Measurements from ENCODE around the gene RABL6.
"Not testable (repeated sequence)": the region's sequence is repeated elsewhere in the genome, so short reads cannot be mapped to it uniquely, and the experiment has no call there.

The RABL6 gene

DNA sequence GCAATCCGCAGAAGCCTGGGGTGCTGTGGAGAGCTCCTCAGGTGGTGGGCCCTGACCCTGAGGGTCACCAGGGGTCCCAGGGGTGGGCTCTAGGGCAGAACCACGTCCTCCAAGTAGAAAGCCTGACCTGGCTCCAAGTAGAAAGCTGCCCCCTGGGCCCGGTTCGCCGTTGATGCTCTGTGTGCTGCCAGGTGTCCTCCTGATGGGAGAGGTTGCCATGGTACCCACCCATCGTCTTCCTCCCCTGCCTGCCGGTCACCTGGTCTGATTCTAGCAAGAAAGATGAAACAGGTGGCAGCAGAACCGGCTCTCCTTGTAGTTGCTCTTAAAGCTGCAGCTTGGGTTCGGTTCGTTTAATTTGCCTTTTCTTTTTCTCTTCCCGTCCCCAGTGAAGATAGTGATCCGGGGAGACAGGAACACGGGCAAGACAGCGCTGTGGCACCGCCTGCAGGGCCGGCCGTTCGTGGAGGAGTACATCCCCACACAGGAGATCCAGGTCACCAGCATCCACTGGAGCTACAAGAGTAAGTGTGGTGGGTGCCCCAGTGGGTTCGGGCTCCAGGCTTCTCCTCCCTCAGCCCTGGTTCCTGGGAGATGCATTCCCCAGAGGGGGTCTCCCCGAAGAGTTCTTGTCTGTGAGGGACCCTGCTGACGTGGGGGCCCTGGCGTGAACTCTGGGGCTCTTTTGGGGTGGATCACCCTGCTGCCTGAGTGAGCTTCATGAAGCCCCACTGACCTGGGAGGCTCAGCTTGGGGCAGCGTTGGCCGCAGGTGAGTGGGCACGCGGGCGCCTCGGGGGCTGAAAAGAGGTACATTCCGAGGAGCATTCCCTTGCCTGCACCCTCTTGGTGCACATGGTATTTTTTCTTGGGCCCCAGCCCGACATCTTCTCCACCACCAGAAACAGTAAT lies 15.6 kb downstream of the RABL6 start:
- no peak for DNase-seq

DNA sequence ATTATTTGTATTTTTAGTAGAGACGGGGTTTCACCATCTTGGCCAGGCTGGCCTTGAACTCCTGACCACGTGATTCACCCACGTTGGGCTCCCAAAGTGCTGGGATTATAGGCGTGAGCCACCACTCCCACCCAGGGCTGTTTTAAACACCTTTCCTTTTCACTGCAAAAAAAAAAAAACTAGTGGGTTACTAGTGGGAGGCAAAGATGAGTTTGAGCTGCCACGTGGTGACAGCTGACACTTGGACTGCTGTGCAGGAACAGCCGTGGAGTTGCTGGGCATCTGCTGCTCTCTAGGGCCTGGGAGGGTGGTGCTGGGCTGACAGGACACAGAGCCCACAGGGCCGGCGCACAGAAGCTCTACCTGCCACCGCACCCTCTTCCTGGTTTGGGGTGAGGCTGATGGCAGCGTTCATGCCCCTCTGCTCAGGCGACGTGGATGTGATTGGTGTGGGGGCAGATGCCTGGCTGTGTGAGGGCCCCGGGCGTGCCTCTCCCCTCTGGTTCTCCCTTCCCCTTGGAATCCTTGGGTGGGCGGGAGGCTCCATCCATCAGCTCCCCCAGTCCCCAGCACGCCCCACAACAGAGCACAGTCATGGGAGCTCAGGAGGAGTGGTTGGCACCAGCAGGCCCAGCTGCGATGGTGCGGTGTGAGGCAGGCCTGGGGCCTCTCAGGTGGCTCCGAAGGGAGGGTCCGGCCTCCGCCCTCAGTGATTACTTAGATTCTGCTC lies 16.9 kb downstream of the RABL6 start:
- DNase-seq: no peak

DNA sequence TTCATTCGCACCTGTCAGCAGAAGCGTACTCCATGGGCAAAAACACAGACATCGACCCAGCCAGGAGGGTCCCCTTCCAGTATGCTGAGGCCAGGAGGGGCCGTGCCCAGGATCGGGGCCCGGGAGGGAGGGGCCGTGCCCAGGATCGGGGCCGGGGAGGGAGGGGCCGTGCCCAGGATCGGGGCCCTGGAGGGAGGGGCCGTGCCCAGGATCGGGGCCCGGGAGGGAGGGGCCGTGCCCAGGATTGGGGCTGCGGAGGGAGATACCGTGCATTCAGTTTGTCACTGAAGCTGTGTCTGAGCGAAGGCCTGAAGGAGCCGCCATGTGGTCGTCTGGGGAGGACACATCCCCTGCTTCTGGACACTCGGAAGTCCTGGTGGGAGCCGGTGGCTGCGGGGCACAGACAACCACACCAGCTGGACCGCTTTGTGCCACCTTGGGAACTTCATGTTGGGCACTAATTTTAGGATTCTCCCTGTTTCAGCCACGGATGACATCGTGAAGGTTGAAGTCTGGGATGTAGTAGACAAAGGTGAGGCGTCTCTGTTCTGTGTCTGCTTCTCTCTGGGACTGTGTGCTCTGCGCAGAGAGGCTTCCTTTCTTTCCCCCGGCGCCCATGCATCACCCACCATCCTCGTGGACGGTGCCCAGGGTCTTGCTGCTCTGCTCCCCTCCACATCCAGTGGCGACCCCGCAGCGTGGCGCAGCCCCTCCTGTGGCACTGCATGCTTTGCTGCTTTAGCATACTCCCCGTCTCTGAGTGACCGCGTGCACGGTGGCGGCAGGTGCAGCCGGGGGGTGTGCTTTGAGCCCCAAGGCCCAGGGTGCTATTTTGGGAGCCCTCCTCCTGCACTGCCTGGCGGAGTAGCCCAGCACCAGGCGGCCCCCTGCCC lies 17.8 kb downstream of the RABL6 start:
- DNase-seq: no peak

DNA sequence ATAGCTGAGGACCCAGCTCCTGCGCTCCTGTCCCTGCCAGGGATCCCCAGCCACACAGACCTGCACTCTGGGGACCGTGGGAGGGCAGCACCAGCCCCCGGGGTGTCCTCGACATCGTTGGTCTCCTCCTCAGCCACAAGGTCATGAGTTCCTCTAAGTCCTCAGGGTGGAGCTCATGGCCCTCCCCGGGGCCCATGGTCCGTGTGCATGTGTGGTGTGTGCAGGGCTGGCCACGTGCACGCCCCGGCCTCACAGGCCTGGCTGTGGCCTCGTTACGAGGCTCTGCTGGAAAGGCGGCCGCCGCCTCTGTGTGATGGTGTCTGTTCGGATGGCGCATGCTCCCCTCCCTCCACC lies 18.4 kb downstream of the RABL6 start:
- DNase-seq: no peak

DNA sequence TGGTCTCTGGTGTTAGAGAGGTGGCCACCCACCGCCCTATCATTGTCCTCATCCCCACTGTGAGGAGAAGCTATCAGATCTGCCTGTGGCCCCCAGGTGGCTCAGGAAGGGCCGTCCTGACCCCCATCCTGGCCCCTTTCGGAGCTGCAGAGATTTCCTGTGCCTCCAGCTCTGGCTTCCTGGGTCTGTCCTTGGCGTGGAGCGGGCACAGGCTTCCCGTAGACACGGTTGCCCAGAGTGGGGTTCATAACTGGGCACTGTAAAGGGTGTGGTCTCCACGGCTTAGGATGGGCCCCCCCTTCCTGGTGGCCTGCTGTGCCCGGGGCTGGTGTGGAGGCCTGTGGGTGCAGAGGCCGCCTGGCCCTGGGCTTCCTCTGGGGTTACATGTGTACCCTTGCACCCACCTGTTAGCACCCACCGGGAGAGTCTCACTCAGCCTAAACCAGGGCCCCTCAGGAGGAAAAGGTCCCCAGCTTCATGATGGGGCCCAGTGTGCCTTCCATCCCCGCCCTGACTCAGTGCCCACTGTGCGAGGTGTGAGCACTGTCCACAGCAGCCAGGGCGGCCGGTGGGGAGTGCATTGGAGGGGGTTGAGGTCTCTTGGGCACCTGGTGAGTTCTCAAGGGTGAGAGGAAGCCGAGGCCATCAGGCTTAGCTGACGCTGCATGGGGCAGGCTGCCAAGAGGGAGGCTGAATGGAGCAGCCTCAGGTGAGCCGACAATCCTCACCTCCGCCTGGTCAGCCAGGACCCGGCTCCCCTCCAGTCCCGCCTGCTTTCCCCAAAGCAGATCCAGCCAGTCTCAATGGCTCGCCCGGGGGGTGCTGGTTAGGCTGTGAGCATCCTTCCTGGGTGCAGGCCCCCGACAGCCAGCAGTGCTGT lies 19.2 kb downstream of the RABL6 start:
- no peak for DNase-seq

DNA sequence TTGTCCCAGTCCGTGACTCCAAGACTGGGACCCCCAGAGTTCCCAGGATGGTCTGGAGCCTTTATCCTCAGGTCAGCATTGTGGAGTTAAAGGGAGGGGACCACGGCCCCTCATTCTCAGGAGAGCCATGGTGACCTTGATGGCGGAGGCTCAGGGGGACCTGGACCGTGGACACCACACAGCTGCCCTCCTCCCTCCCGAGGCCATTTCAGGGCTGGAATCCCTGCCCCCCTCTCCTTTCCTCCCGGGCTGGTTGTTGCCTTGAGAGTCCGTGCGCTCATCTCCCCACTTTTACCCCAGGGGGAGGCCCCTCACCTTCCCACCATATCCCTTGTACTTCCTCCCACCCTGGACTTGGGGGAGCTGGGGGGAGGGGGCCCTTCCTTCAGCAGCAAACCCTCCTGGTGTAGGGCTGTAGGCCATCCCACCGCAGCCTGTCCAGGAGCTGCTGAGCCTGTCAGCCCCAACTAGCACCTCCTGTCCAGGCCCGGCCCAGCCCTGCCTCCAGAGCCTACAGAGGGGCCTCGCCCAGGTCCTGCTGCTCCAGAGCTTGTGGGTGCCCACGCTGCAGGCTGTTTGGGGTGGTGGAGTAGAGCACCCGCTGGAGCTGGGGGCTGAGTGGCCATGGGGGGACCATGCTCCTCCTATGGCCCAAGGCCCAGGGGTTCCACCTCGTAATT lies 20.2 kb downstream of the RABL6 start:
- no peak for DNase-seq

DNA sequence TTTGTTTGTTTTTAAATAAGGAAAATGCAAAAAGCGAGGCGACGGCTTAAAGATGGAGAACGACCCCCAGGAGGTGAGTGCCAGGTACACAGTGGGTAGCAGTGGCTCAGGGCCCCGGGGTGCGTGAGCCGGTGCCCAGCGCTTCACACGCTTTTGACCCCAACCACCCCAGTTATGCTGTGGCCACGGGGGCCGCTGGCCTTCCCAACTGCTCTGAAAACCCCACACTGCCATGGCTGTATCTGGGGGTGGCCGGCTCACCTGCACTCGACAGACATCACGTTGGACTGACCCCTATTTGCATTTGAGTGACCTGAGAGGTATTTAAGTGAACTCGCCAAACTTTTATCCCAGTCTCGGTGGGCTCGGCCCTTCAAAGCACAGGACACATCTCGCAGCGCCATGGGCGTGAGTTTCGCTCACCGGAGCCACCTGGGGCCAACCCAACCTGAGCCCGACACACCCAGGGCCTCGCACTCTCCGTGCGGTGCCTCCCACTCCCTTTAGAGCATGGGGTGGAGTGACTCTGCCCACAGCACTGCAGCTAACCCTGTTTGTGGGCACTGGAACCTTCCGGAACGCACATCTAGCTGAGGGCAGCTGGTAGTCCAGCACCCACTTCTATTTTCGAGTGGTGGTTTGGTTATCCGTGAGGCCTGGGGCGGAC lies 20.9 kb downstream of the RABL6 start:
- DNase-seq: no peak

DNA sequence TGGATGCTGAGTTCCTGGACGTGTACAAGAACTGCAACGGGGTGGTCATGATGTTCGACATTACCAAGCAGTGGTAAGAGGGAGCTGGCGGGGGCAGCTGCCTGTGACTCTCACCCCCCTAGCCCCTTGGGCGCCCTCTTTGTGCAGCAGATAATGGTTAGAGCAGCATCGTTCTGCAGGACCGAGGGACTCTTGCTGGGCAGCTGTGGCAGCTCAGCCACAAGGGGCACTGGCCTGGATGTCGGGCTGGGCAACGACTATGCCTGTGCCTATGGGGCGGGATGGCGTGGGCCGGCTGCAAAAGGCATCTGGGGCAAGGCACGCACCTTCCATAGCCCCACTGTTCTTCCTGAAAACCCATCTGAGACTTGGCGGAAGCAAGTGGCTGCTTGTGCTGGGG lies 21.7 kb downstream of the RABL6 start:
- no peak for DNase-seq

DNA sequence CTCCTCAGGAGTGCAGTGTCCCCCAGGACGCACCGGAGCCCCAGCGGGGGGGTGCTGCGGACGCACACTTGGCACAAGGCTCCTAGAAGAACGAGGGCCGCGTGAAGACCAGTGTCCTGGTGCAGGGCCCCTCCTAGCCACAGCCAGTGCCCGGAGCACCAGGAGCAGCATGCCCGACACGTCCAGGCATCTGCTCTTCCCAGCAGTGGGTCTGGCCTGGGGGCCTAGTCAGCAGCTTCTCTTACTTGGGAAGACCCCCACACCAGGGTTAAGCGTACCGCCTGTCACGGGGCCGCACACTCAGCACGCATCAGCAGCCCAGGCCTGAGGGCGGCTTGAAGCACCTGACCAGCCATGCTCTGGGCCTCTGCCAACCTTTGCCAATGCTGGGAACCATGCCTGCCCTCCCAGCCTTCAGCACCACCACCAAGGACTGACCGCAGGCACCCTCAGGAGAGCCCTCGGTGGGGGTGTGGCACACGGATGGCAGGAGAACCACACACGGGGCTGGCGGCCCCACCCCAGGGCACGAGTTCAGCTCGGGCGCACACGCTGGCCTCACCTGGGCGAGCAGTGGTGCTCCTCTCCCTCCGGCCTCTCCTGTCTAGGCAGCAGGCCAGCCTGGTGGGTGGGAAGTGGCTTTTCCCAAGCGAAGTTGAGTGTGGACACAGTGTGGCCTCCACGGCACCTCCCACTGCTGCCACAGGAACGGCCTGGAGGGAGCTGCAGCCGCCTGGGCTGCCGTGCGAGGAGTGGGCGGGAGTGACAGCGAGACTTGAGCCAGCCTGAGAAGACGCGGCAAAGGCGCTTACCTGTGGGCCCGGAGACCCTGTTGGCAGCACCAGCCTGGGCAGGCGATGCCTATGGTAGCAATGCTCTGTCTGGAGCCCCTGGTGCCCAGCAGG lies 22.5 kb downstream of the RABL6 start:
- no peak for DNase-seq

DNA sequence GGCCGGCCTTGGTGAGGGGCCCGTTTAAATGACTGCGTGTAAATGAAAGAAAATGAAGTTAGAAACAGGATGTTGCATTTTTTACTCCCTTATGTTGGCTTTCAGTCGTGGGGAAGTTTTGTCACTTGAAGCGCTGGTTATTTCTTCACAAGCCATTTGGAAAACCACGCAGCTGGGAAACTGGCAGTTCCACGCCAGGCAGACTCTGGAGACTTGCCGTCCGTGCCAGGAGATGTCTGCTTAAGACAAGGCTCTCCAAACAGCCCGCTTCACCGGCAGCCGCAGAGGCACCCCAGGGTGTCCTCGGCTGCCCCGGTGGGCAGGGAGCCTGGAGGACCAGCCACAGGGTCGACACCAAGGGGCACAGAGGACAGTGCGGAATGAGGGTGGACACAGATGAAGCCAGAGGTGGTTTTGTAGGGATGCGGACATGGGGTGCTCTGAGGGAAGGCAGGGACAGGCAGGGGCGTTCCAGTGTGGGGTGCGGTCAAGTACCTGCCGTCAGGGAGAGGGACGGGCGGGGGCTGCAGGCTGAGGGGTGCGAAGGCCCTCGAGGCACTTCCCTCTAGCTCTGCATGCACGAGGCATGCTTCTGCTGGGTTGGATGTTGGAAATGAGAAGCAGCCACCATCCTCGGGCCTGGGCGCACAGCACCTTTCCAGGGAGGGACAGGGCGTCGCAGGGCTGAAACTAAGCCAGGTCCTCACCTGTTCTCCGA lies 23.4 kb downstream of the RABL6 start:
- no peak for DNase-seq

DNA sequence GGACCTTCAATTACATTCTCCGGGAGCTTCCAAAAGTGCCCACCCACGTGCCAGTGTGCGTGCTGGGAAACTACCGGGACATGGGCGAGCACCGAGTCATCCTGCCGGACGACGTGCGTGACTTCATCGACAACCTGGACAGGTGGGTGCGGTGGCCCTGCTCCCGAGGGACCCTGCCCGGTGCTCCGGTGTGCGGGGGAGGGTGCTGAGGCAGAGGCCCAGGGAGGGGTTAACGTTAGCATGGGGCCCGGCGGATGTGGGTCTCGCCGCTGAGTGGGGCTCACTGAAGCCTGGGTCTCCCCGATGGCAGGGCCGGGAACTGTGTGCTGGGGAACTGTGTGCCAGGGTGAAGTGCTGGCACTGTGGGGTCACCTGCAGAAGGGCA lies 24.0 kb downstream of the RABL6 start:
- DNase-seq: no peak

DNA sequence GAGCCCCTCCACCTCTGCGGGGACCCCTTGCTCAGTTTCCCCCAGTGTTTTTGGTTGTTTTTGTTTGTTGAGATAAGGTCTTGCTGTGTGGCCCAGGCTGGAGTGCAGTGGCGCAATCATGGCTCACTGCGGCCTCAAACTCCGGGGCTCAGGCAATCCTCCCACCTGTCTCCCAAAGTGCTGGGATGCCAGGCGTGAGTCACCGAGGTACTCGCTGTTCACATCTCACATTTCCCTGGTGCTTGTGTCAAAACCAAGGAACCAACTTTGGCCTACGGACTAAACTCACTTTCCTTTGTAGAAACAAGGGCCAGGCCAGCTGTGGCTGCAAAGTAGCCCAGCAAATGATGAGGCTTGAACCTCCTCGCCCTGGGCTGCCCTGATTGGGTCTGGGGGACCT lies 24.8 kb downstream of the RABL6 start:
- no peak for DNase-seq

DNA sequence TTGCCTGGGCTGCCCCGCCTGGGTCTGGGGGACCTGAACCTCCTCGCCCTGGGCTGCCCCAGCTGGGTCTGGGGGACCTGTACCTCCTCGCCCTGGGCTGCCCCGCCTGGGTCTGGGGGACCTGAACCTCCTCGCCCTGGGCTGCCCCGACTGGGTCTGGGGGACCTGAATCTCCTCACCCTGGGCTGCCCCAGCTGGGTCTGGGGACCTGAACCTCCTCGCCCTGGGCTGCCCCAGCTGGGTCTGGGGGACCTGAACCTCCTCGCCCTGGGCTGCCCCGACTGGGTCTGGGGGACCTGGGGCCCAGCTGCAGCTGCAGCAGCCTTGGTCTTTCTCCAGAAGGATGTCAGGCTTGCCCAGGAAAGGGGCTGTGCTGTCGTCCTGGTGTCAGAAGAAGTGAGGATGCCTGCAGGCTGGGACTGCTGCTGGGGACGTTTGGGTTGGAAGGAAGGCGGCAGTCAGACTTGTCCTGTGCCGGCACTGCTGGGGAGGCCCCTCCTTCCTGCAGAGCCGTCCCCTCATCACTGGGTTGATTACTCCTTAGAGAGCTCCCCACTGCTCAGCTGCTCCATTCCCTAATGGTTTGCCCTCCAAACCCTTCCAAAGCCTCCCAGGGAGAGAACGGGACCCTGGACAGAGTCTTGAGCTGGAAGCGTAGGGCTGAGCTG lies 25.8 kb downstream of the RABL6 start:
- not testable (repeated sequence) for DNase-seq

DNA sequence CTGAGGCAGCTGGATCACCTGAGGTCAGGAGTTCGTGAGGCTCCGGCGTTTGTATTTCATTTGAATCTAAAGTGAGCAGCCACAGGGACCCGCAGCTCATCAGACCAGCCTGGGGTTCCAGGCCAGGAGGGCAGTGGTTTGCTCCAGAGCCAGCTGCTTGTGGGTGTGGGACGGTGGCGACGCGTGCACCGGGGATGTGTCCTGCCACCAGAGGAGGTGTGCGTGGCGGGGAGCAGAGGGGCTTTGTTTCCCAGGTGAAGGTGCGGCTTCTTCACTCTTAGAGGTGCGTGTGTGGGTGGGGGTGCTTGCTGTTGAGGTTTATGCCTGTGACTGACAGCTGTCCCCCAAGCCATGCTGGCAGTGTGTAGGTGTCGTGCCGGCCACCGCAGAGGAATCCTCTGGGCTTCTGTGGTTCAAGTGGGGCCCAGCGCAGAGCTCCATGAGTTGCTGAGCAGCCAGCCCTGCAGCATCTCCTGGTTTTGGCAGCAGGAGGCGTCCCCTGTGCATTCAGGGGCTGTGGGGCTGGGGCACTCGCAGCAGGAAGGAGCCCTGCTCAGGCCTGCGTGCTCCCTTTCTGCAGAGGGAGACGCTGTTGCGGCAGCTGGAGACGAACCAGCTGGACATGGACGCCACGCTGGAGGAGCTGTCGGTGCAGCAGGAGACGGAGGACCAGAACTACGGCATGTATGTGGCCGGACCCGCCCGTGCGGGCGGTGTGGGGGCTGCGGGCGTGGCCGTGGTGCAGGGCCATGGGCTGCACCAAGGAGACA lies 27.6 kb downstream of the RABL6 start:
- DNase-seq: no peak

DNA sequence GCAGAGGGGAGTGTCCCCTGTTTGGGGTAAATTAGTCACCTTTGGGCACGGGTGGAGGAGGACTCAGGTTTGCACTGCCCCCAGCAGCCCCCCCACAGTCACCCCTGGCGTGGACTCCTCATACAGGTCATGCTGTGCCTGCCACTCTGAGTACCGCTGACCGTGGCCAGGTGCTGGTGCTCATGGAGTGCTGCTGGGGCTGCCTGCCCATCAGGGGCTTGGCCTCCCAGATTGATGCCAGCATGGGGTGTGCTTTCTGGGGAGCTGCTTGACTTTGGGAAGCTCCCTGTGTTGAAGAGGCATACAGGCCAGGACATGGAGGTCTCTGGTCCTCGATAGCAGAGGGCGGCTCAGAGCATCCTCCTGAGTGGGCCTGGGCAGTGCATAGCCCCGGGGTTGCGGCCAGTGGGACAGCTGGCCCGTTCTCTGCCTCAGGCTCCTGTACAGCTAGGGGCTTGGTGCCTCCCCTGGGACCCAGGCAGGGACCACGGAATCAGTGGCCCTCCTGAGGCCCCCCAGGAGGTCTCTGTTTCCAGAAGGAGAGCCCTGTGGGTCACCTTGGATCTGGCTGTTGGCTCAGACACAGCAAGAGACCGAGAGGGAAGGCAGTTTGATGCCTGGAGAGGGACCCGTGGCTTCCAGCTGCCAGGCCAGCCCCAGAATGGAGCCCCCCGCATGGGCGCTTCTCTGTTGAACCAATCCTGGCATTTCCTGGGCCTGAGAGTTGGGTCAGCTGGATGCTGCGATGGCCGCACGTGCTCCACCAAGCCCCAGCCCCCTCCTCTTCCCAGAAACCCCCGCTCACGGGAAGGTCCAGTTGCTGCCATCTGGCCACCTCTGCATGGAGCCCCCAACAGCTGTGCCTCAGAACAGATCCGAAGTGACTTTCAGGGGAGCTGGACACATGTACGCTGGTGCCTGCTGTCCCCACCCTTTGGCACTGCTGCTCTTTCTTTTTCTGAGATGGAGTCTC lies 28.5 kb downstream of the RABL6 start:
- DNase-seq: no peak

DNA sequence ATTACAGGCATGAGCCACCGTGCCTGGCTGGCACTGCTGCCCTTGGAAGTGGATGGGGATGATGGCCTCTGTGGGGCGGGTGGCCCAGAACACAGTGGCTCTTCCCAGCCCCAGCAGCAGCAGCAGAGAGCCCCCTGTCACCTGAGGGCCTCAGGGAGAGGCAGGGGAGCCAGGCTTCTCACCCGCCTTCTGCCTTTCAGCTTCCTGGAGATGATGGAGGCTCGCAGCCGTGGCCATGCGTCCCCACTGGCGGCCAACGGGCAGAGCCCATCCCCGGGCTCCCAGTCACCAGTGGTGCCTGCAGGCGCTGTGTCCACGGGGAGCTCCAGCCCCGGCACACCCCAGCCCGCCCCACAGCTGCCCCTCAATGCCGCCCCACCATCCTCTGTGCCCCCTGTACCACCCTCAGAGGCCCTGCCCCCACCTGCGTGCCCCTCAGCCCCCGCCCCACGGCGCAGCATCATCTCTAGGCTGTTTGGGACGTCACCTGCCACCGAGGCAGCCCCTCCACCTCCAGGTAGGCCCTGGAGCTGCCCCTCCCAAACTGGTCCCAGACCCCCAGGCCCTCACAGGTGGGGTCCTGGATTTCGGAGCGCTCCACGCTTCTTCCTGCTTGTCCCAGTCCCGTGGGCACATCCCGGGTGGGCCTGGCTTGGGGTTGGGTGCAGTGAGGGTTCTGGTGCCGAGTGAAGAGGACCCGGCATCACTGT lies 29.6 kb downstream of the RABL6 start:
- no peak for DNase-seq
